ENCODE results near the gene CSNK1A1L. TPM values are rescaled to one million over a fixed set of nuclear protein-coding genes. Genes with fewer than 3 reads are reported as not detected.

The CSNK1A1L gene
- 0.11 TPM for polyA plus RNA-seq (2012; ENCODE audit: insufficient read length, low read depth)

DNA sequence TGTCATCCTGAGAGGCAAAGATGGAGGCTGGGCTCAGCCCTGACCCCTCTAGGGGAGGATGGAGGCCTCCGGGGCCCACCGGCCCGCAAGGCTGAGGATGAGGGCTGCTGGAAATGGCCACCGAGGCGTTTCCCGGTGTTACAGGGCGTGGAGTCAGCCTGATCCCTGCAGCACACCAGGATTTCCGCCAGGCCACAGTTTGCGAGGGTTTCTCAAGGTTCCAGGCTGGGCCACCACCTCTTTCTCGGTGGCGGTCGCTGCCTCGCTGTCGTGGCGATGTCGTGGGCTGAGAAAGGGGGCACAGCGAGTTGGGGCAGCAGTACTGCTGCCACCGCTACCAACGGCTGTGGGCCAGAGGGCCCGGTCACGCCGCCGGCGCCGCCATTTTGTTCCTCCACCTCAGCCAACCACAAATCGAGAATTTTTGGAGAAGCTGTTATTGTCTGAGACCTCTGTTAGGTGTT lies at the start of gene CSNK1A1L:
Gene CSNK1A1L (minus strand): TSS at position 414 of the 464 bp plus-strand sequence. CDS start 408 bp downstream, at position 6.
- TF ChIP-seq SIN3A (IDR thresholded peaks at IDR 0.05; ENCODE audit: borderline replicate concordance, insufficient read depth, low read length), result no peak
- no peak for TF ChIP-seq FOXP2 (optimal IDR thresholded peaks at IDR 0.05; ENCODE audit: borderline replicate concordance, extremely low read depth, extremely low read length, insufficient read depth)
- TF ChIP-seq TAF1 (IDR thresholded peaks at IDR 0.05; ENCODE audit: borderline replicate concordance, insufficient read depth, low read length), result no peak
- TF ChIP-seq, protein P1, sequence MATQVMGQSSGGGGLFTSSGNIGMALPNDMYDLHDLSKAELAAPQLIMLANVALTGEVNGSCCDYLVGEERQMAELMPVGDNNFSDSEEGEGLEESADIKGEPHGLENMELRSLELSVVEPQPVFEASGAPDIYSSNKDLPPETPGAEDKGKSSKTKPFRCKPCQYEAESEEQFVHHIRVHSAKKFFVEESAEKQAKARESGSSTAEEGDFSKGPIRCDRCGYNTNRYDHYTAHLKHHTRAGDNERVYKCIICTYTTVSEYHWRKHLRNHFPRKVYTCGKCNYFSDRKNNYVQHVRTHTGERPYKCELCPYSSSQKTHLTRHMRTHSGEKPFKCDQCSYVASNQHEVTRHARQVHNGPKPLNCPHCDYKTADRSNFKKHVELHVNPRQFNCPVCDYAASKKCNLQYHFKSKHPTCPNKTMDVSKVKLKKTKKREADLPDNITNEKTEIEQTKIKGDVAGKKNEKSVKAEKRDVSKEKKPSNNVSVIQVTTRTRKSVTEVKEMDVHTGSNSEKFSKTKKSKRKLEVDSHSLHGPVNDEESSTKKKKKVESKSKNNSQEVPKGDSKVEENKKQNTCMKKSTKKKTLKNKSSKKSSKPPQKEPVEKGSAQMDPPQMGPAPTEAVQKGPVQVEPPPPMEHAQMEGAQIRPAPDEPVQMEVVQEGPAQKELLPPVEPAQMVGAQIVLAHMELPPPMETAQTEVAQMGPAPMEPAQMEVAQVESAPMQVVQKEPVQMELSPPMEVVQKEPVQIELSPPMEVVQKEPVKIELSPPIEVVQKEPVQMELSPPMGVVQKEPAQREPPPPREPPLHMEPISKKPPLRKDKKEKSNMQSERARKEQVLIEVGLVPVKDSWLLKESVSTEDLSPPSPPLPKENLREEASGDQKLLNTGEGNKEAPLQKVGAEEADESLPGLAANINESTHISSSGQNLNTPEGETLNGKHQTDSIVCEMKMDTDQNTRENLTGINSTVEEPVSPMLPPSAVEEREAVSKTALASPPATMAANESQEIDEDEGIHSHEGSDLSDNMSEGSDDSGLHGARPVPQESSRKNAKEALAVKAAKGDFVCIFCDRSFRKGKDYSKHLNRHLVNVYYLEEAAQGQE (IDR thresholded peaks at IDR 0.05; ENCODE audit: insufficient read depth in 1 of 2, low read depth in 2 of 2, low read length in 2 of 2), result no peak
- no peak for TF ChIP-seq POLR2AphosphoS5 (IDR thresholded peaks at IDR 0.05; ENCODE audit: low read depth, low read length)

DNA sequence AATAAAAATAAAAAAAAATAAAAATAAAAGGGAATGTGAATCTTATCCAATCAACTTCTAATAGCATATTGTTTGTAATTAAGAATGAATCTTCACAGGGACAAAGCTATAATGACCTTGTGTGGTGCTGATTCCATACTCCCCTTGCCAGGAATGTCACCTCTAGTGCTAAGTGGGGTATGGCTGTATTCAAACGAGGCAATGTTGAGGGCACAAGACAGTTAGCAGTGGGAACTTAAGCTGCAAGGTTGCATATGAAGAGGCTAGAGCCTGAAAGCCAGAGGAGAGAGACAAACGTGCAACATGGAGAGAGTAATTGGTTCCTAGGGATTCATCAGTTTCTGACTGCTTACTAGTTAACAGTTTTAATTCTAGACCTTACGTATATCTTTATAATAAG lies 43.9 kb upstream of the CSNK1A1L start:
- TF ChIP-seq FOXP2 (optimal IDR thresholded peaks at IDR 0.05; ENCODE audit: borderline replicate concordance, extremely low read depth, extremely low read length, insufficient read depth) (no peak), SIN3A (IDR thresholded peaks at IDR 0.05; ENCODE audit: borderline replicate concordance, insufficient read depth, low read length) (no peak), TAF1 (IDR thresholded peaks at IDR 0.05; ENCODE audit: borderline replicate concordance, insufficient read depth, low read length) (no peak), POLR2AphosphoS5 (IDR thresholded peaks at IDR 0.05; ENCODE audit: low read depth, low read length) (no peak)
- TF ChIP-seq, protein P1 (IDR thresholded peaks at IDR 0.05; ENCODE audit: insufficient read depth in 1 of 2, low read depth in 2 of 2, low read length in 2 of 2), result no peak

DNA sequence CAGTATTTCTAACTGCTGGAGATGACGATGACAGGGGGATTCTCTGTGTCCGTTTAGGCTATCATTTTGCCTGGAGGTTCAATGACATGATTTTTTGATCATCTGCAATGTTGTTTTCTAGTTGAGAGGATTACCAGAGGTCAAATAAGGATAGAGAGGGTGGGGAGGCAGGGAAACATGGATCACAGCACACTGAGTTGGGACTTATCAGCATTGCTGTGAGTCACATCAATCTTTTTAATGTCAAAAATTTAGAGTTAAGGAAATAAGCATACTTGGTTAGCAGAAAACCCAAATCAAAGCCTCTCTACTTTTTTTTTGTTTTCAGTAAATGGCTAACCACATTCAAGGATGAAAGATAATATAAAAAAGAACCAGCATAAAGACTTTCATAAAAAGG lies 43.0 kb upstream of the CSNK1A1L start:
- TF ChIP-seq FOXP2 (optimal IDR thresholded peaks at IDR 0.05; ENCODE audit: borderline replicate concordance, extremely low read depth, extremely low read length, insufficient read depth) (no peak), SIN3A (IDR thresholded peaks at IDR 0.05; ENCODE audit: borderline replicate concordance, insufficient read depth, low read length) (no peak), POLR2AphosphoS5 (IDR thresholded peaks at IDR 0.05; ENCODE audit: low read depth, low read length) (no peak), TAF1 (IDR thresholded peaks at IDR 0.05; ENCODE audit: borderline replicate concordance, insufficient read depth, low read length) (no peak)
- TF ChIP-seq, protein P1 (IDR thresholded peaks at IDR 0.05; ENCODE audit: insufficient read depth in 1 of 2, low read depth in 2 of 2, low read length in 2 of 2), result no peak

DNA sequence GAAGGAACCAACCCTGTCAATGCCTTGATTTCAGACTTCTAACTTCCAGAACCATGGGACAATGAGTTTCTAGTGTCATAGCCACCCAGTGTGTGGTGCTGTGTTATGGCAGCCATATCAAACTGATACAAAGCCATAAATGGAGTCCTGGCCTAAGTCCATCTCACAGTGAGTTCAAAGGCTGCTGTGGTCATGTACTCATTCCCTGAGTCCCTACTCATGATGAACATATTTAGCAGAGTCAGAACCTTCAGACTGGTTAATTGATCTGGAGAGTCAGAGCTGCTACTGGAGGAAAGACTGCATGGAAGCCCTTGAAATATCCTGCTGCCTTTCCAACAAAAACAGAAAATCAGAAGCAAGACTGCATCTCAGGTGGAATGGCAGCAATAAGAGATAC lies 39.2 kb upstream of the CSNK1A1L start:
- TF ChIP-seq, protein P1 (IDR thresholded peaks at IDR 0.05; ENCODE audit: insufficient read depth in 1 of 2, low read depth in 2 of 2, low read length in 2 of 2), result no peak
- TF ChIP-seq FOXP2 (optimal IDR thresholded peaks at IDR 0.05; ENCODE audit: borderline replicate concordance, extremely low read depth, extremely low read length, insufficient read depth) (no peak), POLR2AphosphoS5 (IDR thresholded peaks at IDR 0.05; ENCODE audit: low read depth, low read length) (no peak), TAF1 (IDR thresholded peaks at IDR 0.05; ENCODE audit: borderline replicate concordance, insufficient read depth, low read length) (no peak), SIN3A (IDR thresholded peaks at IDR 0.05; ENCODE audit: borderline replicate concordance, insufficient read depth, low read length) (no peak)
